ENCODE measurements around the gene SGIP1. TPM values are rescaled to one million over a fixed set of nuclear protein-coding genes. Genes with fewer than 3 reads are reported as not detected.
"Not testable (repeated sequence)": the region's sequence is repeated elsewhere in the genome, so short reads cannot be mapped to it uniquely, and the experiment has no call there.

Gene SGIP1
- total RNA-seq, 1 experiment from 2014 or later: not detected

- no peaks in the 10 kb centered on the region for H3K36me3 ChIP-seq (ENCODE audit: low read depth, low read length)
- POLR2A ChIA-PET (ENCODE audit: unreplicated experiment): no interaction called here
- no peak overlapping the region for H3K27ac ChIP-seq (ENCODE audit: low read length)
- H2AFZ ChIP-seq (ENCODE audit: low read length): no peak overlapping the region
- no peaks in the 10 kb centered on the region for H3K9me2 ChIP-seq (replicated peaks; ENCODE audit: low read length)
- CTCF ChIA-PET: no interaction called here
- H3K9ac ChIP-seq (ENCODE audit: low read length): no peak overlapping the region
- H4K20me1 ChIP-seq (ENCODE audit: low read length): no peaks in the 10 kb centered on the region
- peaks cover 9% of the 10 kb centered on the region for H3K4me1 ChIP-seq (ENCODE audit: insufficient read depth, low read length)
- no peaks in the 10 kb centered on the region for H3F3A ChIP-seq (ENCODE audit: low read length, unreplicated experiment)
- H3K4me3 ChIP-seq (ENCODE audit: low read length): no peak overlapping the region
- no peaks in the 10 kb centered on the region for H3K9me3 ChIP-seq (ENCODE audit: low read length)
- H3K27me3 ChIP-seq (ENCODE audit: low read length): no peaks in the 10 kb centered on the region
- no TSS peak for BruUV-seq (replicated peaks)
- ATAC-seq: no peak
- TF ChIP-seq, protein P1, sequence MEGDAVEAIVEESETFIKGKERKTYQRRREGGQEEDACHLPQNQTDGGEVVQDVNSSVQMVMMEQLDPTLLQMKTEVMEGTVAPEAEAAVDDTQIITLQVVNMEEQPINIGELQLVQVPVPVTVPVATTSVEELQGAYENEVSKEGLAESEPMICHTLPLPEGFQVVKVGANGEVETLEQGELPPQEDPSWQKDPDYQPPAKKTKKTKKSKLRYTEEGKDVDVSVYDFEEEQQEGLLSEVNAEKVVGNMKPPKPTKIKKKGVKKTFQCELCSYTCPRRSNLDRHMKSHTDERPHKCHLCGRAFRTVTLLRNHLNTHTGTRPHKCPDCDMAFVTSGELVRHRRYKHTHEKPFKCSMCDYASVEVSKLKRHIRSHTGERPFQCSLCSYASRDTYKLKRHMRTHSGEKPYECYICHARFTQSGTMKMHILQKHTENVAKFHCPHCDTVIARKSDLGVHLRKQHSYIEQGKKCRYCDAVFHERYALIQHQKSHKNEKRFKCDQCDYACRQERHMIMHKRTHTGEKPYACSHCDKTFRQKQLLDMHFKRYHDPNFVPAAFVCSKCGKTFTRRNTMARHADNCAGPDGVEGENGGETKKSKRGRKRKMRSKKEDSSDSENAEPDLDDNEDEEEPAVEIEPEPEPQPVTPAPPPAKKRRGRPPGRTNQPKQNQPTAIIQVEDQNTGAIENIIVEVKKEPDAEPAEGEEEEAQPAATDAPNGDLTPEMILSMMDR (conservative IDR thresholded peaks at IDR 0.05; ENCODE audit: low read depth, low read length): no peak
- no peak for TF ChIP-seq EZH2 (IDR thresholded peaks at IDR 0.05; ENCODE audit: low read length, unreplicated experiment)
- no peak for TF ChIP-seq EZH2phosphoT487 (IDR thresholded peaks at IDR 0.05; ENCODE audit: borderline replicate concordance, low read length)
- no peak overlapping the region for H3K4me2 ChIP-seq (ENCODE audit: low read length)
- intact Hi-C loops (cut with micrococcal nuclease): no loop called here
- H3K79me2 ChIP-seq (ENCODE audit: low read length): no peaks in the 10 kb centered on the region
- DNase-seq: no peak
Measured at GRCh38 chr1:66791621-66792610, 258.0 kb downstream of the SGIP1 start.

DNA sequence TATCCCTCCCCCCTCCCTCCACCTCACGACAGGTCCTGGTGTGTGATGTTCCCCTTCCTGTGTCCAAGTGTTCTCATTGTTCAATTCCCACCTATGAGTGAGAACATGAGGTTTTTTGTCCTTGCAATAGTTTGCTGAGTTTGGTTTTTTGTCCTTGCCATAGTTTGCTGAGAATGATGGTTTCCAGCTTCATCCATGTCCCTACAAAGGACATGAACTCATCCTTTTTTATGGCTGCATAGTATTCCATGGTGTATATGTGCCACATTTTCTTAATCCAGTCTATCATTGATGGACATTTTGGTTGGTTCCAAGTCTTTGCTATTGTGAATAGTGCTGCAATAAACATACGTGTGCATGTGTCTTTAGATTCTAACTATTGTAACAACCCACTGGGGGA lies 261.9 kb downstream of the SGIP1 start:
- ATAC-seq; H3K27ac ChIP-seq (ENCODE audit: low read length); H3K36me3 ChIP-seq (ENCODE audit: low read depth, low read length); intact Hi-C loops (cut with micrococcal nuclease); H3K9ac ChIP-seq (ENCODE audit: low read length); POLR2A ChIA-PET (ENCODE audit: unreplicated experiment); H3K4me1 ChIP-seq (ENCODE audit: insufficient read depth, low read length); H3K9me2 ChIP-seq (replicated peaks; ENCODE audit: low read length); H3K4me2 ChIP-seq (ENCODE audit: low read length); BruUV-seq (replicated peaks); H3K79me2 ChIP-seq (ENCODE audit: low read length); DNase-seq; H2AFZ ChIP-seq (ENCODE audit: low read length); H3K4me3 ChIP-seq (ENCODE audit: low read length); H3K9me3 ChIP-seq (ENCODE audit: low read length); H3F3A ChIP-seq (ENCODE audit: low read length, unreplicated experiment); CTCF ChIA-PET; H4K20me1 ChIP-seq (ENCODE audit: low read length): not testable (repeated sequence)
- H3K27me3 ChIP-seq (ENCODE audit: low read length): peaks cover 29% of the 10 kb centered on the region

Small RNA genes lying within 50 kb of the gene (microRNA-seq; reads per million reads assigned to microRNA genes)
- gene MIR3117 (ENCODE audit: unreplicated experiment): not detected

Other genes with a start within 250 kb of the SGIP1 start
- gene DYNLT5, start 218.3 kb downstream of the SGIP1 start, total RNA-seq (2014; rRNA removed): not detected in 2 replicates

Measured in PC-3 (cell line).